Esophagus muscularis mucosa (tissue), 4 donors: ENCODE data around the gene VSX1. TPM values are rescaled to one million over a fixed set of nuclear protein-coding genes. Genes with fewer than 3 reads are reported as not detected.

Source experiments
- DNase-seq: peaks from one replicate; pipeline ENCODE4 v3.0.0-alpha.2; 2017; ENCODE audit errors: extremely low spot score
- H3K27ac ChIP-seq, 4 donors: fragments of 200-600 bp; sonication (generic); replicated peaks in 1 of 4; 1 replicate in 3 of 4; 2 replicates in 1 of 4; pipeline ENCODE4 v1.5.1; 2016 to 2019; ENCODE audit warnings: mild to moderate bottlenecking in 1 of 4
- H3K27me3 ChIP-seq, 4 donors: fragments of 200-600 bp; sonication (generic); one replicate each; pipeline versions ENCODE4 v1.5.1 to v1.6.0; 2016 to 2019
- H3K36me3 ChIP-seq, 4 donors: fragments of 200-600 bp; sonication (generic); one replicate each; pipeline ENCODE4 v1.5.1; 2016 to 2019
- H3K4me1 ChIP-seq, 4 donors: fragments of 200-600 bp; sonication (generic); one replicate each; pipeline ENCODE4 v1.5.1; 2016 to 2019
- H3K4me3 ChIP-seq, 4 donors: fragments of 200-600 bp; sonication (generic); 1 replicate in 2 of 4; 2 replicates in 2 of 4; pipeline ENCODE4 v1.5.1; 2016 to 2019; ENCODE audit warnings: mild to moderate bottlenecking in 4 of 4, moderate library complexity in 1 of 4
- H3K9me3 ChIP-seq, 4 donors: fragments of 200-600 bp; sonication (generic); 1 replicate in 3 of 4; 2 replicates in 1 of 4; pipeline ENCODE4 v1.5.1; 2016 to 2019
- EP300 ChIP-seq: sonication (generic); formaldehyde crosslinking; IDR thresholded peaks from one replicate; pipeline ENCODE4 v1.6.1; 2017; ENCODE audit warnings: antibody characterized with exemption
- POLR2A ChIP-seq: fragments of 450-650 bp; IDR thresholded peaks from one replicate; pipeline ENCODE4 v1.6.1; 2017; ENCODE audit warnings: antibody characterized with exemption, moderate library complexity, mild to moderate bottlenecking, low read depth
- POLR2AphosphoS5 ChIP-seq, 2 donors: sonication (generic); formaldehyde crosslinking; IDR thresholded peaks; one replicate each; pipeline ENCODE4 v1.6.1; 2017; ENCODE audit warnings: antibody characterized with exemption in 2 of 2
- WGBS: methylation state at CpG from one replicate; pipeline ENCODE4 v1.1.5; 2018; 5-methylcytosine and 5-hydroxymethylcytosine counted together
- intact Hi-C: fragments of 100-400 bp; cut with DNase I; formaldehyde crosslinking; loops from one replicate; pipeline ENCODE4 v1.15.1; 2023
- total RNA-seq, 4 donors: library from RNA; depleted of rRNA; stranded (reverse); fragments of >200 nt; gene quantifications; one replicate each; pipeline versions ENCODE4 v1.1.0 to v1.2.1, GENCODE V29; 2016
- TF ChIP-seq, protein P1 (sequence below), 3 experiments: fragments of 200-600 bp in 2 of 3; fragments of 450-650 bp in 1 of 3; sonication (generic) in 2 of 3; IDR thresholded peaks; one replicate each; pipeline ENCODE4 v1.5.1; 2017 to 2019; ENCODE audit warnings: antibody characterized with exemption in 3 of 3, mild to moderate bottlenecking in 2 of 3, moderate library complexity in 1 of 3

VSX1 gene
- total RNA-seq, 4 donors from 2014 or later = 0.83 TPM; not detected in 3

DNA sequence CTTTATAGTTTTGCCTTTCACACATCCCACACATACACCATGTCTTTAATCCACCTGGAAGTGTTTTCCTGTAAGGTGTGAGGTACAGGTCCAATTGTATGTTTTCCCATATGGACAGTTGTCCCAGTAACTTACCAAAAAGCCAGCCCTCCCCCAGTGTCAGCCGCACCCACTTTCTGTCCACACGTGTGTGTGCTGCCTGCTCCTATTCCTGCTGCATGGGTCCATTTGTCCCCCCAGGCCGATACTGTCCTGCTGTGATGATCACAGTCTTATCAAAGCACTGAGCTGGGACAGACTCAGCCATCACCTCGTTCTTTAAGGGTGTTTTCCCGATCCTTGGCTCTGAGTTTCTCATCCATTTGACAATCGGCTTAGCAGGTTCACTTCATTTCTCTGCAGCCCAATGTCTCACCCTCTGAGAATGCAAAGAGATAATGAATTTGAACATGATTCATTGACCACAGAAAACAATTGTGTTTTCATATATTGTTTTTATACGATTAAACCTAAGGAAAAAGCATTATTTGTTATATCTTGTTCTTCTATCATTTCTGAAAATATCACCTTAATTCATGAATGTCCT lies 9.6 kb downstream of the VSX1 start:
- TF ChIP-seq POLR2A = no peak
- TF ChIP-seq EP300 = no peak
- TF ChIP-seq, protein P1, sequence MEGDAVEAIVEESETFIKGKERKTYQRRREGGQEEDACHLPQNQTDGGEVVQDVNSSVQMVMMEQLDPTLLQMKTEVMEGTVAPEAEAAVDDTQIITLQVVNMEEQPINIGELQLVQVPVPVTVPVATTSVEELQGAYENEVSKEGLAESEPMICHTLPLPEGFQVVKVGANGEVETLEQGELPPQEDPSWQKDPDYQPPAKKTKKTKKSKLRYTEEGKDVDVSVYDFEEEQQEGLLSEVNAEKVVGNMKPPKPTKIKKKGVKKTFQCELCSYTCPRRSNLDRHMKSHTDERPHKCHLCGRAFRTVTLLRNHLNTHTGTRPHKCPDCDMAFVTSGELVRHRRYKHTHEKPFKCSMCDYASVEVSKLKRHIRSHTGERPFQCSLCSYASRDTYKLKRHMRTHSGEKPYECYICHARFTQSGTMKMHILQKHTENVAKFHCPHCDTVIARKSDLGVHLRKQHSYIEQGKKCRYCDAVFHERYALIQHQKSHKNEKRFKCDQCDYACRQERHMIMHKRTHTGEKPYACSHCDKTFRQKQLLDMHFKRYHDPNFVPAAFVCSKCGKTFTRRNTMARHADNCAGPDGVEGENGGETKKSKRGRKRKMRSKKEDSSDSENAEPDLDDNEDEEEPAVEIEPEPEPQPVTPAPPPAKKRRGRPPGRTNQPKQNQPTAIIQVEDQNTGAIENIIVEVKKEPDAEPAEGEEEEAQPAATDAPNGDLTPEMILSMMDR (IDR thresholded peaks at IDR 0.05) = no peak
- Histone ChIP-seq H3K4me3 (no peak overlapping the region), H3K4me1 (peaks cover 5 to 9% (median 9%) of the 10 kb centered on the region in 4 donors), H3K36me3 (no peaks in the 10 kb centered on the region), H3K27me3 (peaks cover 0 to 24% (median 0%) of the 10 kb centered on the region in 4 donors), H3K27ac (no peak overlapping the region), H3K9me3 (no peaks in the 10 kb centered on the region)
- DNase-seq = no peak
- 54% methylated on average over 7 of the region's 7 CpGs for WGBS
- intact Hi-C loops = no loop called here

DNA sequence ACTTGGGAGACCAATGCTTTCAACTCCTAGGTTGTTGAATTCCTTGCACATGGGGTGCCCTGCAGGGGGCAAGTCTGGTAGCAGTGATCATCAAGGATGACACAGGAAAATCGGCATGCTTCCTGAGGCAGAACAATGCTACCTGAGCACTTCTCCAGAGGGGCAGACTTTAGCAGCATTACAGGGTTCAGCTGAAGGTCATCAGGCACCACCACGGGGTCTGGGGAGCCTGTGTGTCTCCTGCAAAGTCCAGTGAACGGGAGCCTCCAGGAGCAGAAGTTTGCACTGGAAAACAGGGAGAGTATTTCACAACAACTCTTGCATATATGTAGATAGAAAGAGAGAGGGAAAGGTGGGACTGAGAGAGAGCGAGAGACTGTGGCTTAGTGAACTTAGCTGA lies 10.2 kb downstream of the VSX1 start:
- Histone ChIP-seq H3K9me3 (no peaks in the 10 kb centered on the region), H3K27ac (no peak overlapping the region), H3K27me3 (peaks cover 0 to 24% (median 0%) of the 10 kb centered on the region in 4 donors), H3K36me3 (no peaks in the 10 kb centered on the region), H3K4me1 (peaks cover 0 to 3% (median 3%) of the 10 kb centered on the region in 4 donors), H3K4me3 (no peak overlapping the region)
- no peak for DNase-seq
- no peak for TF ChIP-seq POLR2A
- TF ChIP-seq POLR2AphosphoS5 (IDR thresholded peaks at IDR 0.05) = no peak
- no peak for TF ChIP-seq EP300
- WGBS = 26% methylated on average over 4 of the region's 4 CpGs
- intact Hi-C loops = no loop called here

DNA sequence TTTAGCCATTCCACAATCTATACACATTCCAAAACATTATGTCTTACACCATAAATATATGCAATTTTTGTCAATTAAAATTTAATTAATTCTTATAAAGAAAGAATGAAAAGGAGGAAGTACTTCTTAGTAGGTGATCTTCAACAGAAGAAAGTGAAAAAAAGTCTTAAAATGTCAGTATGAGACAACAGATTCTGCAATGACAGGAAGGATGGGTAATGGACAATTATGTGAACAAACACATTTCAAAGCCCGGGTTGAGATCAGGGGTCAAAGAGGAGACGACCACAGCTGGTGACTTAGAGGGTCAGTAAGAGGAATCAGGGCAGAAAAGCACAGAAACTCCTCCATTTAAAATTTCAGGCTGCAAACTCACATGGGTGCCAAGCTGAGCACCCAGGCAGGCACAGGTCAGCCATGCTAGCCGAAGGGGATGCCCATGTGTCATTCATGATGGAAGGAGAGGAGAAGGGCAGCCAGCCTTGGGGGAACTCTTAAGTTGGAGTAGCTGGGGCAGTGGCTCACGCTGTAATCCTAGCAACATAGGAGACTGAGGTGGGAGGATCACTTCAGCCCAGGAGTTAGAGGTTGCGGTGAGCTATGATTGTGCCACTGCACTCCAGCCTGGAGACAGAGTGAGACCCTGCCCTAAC lies 11.0 kb downstream of the VSX1 start:
- Histone ChIP-seq H3K9me3 (no peaks in the 10 kb centered on the region), H3K27ac (no peak overlapping the region), H3K36me3 (no peaks in the 10 kb centered on the region), H3K27me3 (peaks cover 0 to 24% (median 0%) of the 10 kb centered on the region in 4 donors), H3K4me1 (peaks cover 0 to 5% (median 1%) of the 10 kb centered on the region in 4 donors), H3K4me3 (no peak overlapping the region)
- no peak for DNase-seq
- 53% methylated on average over 5 of the region's 5 CpGs for WGBS
- intact Hi-C loops = no loop called here
- TF ChIP-seq, protein P1 (IDR thresholded peaks at IDR 0.05) = no peak
- TF ChIP-seq POLR2AphosphoS5 (IDR thresholded peaks at IDR 0.05) (no peak), EP300 (no peak), POLR2A (no peak)

DNA sequence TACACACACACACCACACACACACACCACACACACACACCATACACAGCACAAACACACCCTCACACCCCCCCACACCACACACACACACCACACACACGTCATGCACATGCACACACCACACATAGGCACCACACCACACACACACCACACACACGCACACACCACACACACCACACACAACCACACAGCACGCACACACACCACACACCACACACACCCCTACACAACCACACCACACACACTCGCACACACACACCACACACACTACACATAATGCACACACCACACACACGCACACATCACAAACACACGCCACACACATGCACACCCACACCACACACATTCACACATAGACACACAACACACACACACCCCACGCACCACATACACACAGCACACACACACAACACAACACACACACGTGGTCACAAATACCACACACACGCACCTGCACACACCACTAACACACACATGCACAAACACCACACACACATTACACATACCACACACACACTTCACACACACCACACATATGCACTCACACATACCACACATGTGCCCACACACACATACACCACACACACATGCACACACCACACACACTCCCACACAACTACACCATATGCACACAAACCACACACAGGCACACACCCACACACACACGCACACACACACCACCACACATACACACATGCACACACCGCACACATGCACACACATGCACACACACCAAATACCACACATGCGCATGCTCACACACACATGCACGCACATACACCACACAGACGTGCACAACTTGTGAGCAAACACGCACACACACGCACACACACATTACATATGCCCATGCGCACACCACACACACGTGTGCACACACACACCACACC lies 14.6 kb downstream of the VSX1 start:
- H3K4me3 ChIP-seq = no peak overlapping the region
- WGBS = 85% methylated on average over 18 of the region's 18 CpGs
- TF ChIP-seq POLR2A (no peak), POLR2AphosphoS5 (IDR thresholded peaks at IDR 0.05) (no peak), EP300 (no peak)
- TF ChIP-seq, protein P1 (IDR thresholded peaks at IDR 0.05) = no peak
- peaks cover 8 to 15% (median 10%) of the 10 kb centered on the region in 4 donors for H3K4me1 ChIP-seq
- no peak overlapping the region for H3K27ac ChIP-seq
- intact Hi-C loops = loop anchor here (5.0 to 10.0 kb wide), 2 partner anchors 227 to 330 kb away; no protein-coding TSS in a partner anchor
- no peaks in the 10 kb centered on the region for H3K9me3 ChIP-seq
- DNase-seq = no peak
- no peaks in the 10 kb centered on the region for H3K36me3 ChIP-seq
- peaks cover 0 to 24% (median 0%) of the 10 kb centered on the region in 4 donors for H3K27me3 ChIP-seq

DNA sequence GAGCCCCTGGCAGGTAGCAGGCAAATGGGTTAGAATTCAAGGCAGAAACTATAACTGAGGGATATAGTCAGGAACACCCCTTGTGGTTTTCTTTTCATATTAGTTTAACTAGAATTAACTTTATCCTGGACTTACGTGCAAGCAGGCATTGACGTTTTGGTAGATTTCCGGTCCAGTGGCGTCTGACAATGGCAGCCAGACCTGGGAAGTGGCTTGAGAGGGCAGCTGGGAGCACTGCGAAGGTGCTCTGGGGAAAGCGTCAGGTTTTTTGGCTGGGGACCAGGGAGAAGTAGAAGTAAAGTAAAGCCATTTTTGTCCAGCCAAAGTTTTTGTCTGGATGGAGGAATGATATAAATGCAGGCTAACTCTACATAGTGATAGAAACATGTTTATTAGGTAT lies 15.6 kb downstream of the VSX1 start:
- Histone ChIP-seq H3K36me3 (no peaks in the 10 kb centered on the region), H3K4me3 (no peak overlapping the region), H3K27me3 (peaks cover 0 to 15% (median 0%) of the 10 kb centered on the region in 4 donors), H3K27ac (no peak overlapping the region), H3K9me3 (no peaks in the 10 kb centered on the region), H3K4me1 (peaks cover 8 to 15% (median 10%) of the 10 kb centered on the region in 4 donors)
- intact Hi-C loops = loop anchor here (5.0 to 10.0 kb wide), 2 partner anchors 228 to 331 kb away; no protein-coding TSS in a partner anchor
- no peak for DNase-seq
- 30% methylated on average over 6 of the region's 6 CpGs for WGBS
- TF ChIP-seq EP300 (no peak), POLR2A (no peak), POLR2AphosphoS5 (IDR thresholded peaks at IDR 0.05) (no peak)
- TF ChIP-seq, protein P1 (IDR thresholded peaks at IDR 0.05) = no peak
